Prostate gland (tissue), 2 donors: ENCODE data around the gene UPF1. TPM values are rescaled to one million over a fixed set of nuclear protein-coding genes. Genes with fewer than 3 reads are reported as not detected.
"Not testable (repeated sequence)": the region's sequence is repeated elsewhere in the genome, so short reads cannot be mapped to it uniquely, and the experiment has no call there.

Source experiments
- DNase-seq: peaks from one replicate; pipeline ENCODE4 v3.0.0-alpha.2; 2019; ENCODE audit warnings: low spot score
- H3K27ac ChIP-seq, 2 donors: fragments of 200-600 bp; sonication (generic); 2 replicates each; pipeline ENCODE4 v1.5.1; 2017 to 2019
- H3K27me3 ChIP-seq: fragments of 200-600 bp; sonication (generic); replicated peaks from 2 replicates; pipeline ENCODE4 v1.5.1; 2019; ENCODE audit not compliant: insufficient read depth
- H3K36me3 ChIP-seq, 2 donors: fragments of 200-600 bp; sonication (generic); 1 replicate in 1 of 2; 2 replicates in 1 of 2; pipeline versions ENCODE4 v1.5.1 to v1.8.1; 2017 to 2019
- H3K4me1 ChIP-seq: fragments of 200-600 bp; sonication (generic); replicated peaks from 2 replicates; pipeline ENCODE4 v1.5.1; 2019
- H3K4me3 ChIP-seq, 2 donors: fragments of 200-600 bp; sonication (generic); 2 replicates each; pipeline ENCODE4 v1.5.1; 2017 to 2019
- H3K9me3 ChIP-seq: fragments of 200-600 bp; sonication (generic); 2 replicates; pipeline ENCODE4 v1.5.1; 2017
- POLR2A ChIP-seq: fragments of 450-650 bp; IDR thresholded peaks from one replicate; pipeline ENCODE4 v1.6.1; 2016; ENCODE audit warnings: antibody characterized with exemption, mild to moderate bottlenecking
- POLR2AphosphoS5 ChIP-seq: sonication (generic); formaldehyde crosslinking; IDR thresholded peaks from one replicate; pipeline ENCODE4 v1.6.1; 2017; ENCODE audit warnings: antibody characterized with exemption
- WGBS: methylation state at CpG from one replicate; pipeline ENCODE4 v1.1.5; 2018; 5-methylcytosine and 5-hydroxymethylcytosine counted together
- intact Hi-C: fragments of 100-400 bp; cut with DNase I; formaldehyde crosslinking; loops from one replicate; pipeline ENCODE4 v1.14.2; 2022
- total RNA-seq, 2 donors: library from RNA; depleted of rRNA; stranded (reverse); fragments of >200 nt; gene quantifications; one replicate each; pipeline ENCODE4 v1.1.0, GENCODE V29; 2016
- TF ChIP-seq, protein P1 (sequence below), 4 experiments: fragments of 200-600 bp in 2 of 4; fragments of 450-650 bp in 2 of 4; sonication (generic) in 2 of 4; IDR thresholded peaks; 1 replicate in 3 of 4; 2 replicates in 1 of 4; pipeline ENCODE4 v1.5.1; 2016 to 2019; ENCODE audit warnings: antibody characterized with exemption in 4 of 4, mild to moderate bottlenecking in 2 of 4, moderate library complexity in 2 of 4

The UPF1 gene
- total RNA-seq, 2 donors from 2014 or later, result 105 to 171 TPM

DNA sequence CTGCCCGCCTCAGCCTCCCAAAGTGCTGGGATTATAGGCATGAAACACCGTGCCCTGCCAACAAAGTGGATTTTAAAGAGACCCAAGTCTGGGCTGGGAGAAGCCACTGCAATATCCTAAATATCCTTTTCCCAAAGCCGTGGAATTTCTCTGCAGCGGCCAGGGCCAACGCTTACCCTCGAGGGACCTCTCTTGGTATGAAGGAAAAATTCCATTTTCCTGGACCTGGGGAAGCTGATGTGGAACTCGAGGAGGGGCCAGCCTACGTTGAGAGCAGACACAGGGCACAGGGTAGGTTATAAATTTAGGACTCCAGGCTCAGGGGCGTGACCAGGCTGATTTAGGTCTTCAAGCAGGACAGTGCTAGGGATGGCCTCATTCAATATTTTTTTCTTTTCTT is 17.7 kb upstream of the UPF1 start:
- H3K4me1 ChIP-seq, result no peaks in the 10 kb centered on the region
- H3K4me3 ChIP-seq, result no peak overlapping the region
- 58% methylated on average over 9 of the region's 9 CpGs for WGBS
- H3K27ac ChIP-seq, result no peak overlapping the region
- H3K9me3 ChIP-seq, result no peaks in the 10 kb centered on the region
- DNase-seq, result no peak
- H3K27me3 ChIP-seq, result no peaks in the 10 kb centered on the region
- no peaks in the 10 kb centered on the region for H3K36me3 ChIP-seq
- TF ChIP-seq POLR2A, result no peak
- TF ChIP-seq, protein P1, sequence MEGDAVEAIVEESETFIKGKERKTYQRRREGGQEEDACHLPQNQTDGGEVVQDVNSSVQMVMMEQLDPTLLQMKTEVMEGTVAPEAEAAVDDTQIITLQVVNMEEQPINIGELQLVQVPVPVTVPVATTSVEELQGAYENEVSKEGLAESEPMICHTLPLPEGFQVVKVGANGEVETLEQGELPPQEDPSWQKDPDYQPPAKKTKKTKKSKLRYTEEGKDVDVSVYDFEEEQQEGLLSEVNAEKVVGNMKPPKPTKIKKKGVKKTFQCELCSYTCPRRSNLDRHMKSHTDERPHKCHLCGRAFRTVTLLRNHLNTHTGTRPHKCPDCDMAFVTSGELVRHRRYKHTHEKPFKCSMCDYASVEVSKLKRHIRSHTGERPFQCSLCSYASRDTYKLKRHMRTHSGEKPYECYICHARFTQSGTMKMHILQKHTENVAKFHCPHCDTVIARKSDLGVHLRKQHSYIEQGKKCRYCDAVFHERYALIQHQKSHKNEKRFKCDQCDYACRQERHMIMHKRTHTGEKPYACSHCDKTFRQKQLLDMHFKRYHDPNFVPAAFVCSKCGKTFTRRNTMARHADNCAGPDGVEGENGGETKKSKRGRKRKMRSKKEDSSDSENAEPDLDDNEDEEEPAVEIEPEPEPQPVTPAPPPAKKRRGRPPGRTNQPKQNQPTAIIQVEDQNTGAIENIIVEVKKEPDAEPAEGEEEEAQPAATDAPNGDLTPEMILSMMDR (IDR thresholded peaks at IDR 0.05), result no peak
- TF ChIP-seq POLR2AphosphoS5, result no peak
- intact Hi-C loops, result no loop called here

DNA sequence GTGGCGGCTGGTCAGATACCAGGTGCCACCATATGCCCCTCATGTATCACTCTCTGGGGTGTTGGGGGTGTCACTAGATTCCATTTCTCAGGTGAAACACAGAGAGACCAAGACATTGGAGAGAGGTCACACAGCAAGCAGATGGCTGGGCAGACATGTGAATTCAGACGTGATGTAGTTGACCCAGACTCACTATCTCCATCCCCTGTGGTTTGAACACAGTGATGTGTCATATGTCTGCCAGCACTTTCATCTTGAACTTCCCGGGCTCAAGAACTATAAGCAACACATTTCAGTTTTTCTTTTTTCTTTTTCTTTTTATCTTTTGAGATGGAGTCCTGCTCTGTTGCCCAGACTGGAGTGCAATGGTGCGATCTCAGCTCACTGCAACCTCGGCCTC is 16.1 kb upstream of the UPF1 start:
- intact Hi-C loops, result no loop called here
- no peak overlapping the region for H3K4me3 ChIP-seq
- H3K4me1 ChIP-seq, result no peaks in the 10 kb centered on the region
- H3K27me3 ChIP-seq, result no peaks in the 10 kb centered on the region
- no peak overlapping the region for H3K27ac ChIP-seq
- no peaks in the 10 kb centered on the region for H3K36me3 ChIP-seq
- 94% methylated on average over 5 of the region's 5 CpGs for WGBS
- no peak for DNase-seq
- no peak for TF ChIP-seq POLR2A
- TF ChIP-seq, protein P1 (IDR thresholded peaks at IDR 0.05), result no peak
- TF ChIP-seq POLR2AphosphoS5, result no peak
- H3K9me3 ChIP-seq, result no peaks in the 10 kb centered on the region

DNA sequence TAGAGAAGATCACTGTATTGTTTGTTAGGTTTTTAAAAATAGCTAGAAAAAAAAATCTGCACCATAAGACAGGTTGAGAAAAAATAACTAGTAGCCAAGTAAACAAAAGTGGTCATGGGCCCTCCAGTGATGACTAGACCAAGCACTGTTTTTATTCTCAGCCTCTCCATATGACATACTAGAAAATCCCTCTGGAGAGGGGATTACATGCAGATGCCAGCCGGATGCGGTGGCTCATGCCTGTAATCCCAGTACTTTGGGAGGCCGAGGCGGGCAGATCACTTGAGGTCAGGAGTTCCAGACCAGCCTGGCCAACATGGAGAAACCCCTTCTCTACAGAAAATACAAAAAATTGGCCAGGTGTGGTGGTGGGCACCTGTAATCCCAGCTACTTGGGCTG is 15.1 kb upstream of the UPF1 start:
- DNase-seq, H3K9me3 ChIP-seq, H3K27ac ChIP-seq, H3K27me3 ChIP-seq, H3K4me3 ChIP-seq, H3K36me3 ChIP-seq, H3K4me1 ChIP-seq, intact Hi-C loops: not testable (repeated sequence)
- WGBS, result 96% methylated on average over 4 of the region's 4 CpGs

DNA sequence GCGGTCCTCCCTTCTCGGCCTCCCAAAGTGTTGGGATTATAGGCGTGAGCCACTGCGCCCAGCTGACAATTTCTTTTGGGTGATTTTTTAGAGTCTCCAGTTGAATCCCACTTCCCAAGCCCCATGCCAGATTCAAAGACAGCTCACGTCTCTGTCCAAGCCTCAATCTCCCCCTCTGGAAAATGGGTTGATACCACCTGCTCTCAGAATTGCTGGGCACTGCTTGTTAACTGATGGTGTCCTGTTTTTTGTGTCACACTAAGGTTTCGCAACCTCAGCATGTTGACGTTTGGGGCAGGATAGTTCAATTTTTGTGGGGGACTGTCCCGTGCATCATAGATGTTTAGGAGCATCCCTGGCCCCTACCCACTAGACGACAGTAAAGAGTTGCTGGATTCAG is 14.2 kb upstream of the UPF1 start:
- WGBS, result 81% methylated on average over 9 of the region's 9 CpGs
- Histone ChIP-seq H3K9me3 (no peaks in the 10 kb centered on the region), H3K4me1 (no peaks in the 10 kb centered on the region), H3K36me3 (no peaks in the 10 kb centered on the region), H3K4me3 (no peak overlapping the region), H3K27me3 (no peaks in the 10 kb centered on the region), H3K27ac (no peak overlapping the region)
- TF ChIP-seq POLR2A, result no peak
- DNase-seq, result no peak
- intact Hi-C loops, result no loop called here

DNA sequence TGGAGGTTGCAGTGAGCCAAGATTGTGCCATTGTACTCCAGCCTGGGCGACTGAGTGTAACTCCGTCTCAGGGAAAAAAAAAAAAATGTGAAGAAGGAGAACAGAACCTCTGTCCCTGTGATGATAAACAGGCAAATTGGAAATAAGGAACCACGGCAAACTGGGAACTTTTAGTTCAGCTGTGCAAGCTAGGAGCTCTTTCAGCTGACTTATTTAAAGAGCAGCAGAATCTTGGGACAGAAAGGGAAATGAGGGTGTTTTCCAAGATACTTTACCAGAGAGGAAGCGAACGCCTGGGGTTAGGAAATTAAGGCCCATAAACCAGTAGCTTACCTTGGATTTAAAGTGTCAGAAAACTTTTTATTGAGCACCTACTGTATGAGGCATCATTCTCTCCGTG is 3.0 kb upstream of the UPF1 start:
- intact Hi-C loops, result no loop called here
- Histone ChIP-seq H3K4me1 (no peaks in the 10 kb centered on the region), H3K36me3 (no peaks in the 10 kb centered on the region), H3K27ac (no peak overlapping the region), H3K4me3 (no peak overlapping the region), H3K9me3 (no peaks in the 10 kb centered on the region), H3K27me3 (no peaks in the 10 kb centered on the region)
- TF ChIP-seq POLR2A (no peak), POLR2AphosphoS5 (no peak)
- TF ChIP-seq, protein P1 (IDR thresholded peaks at IDR 0.05), result no peak
- DNase-seq, result no peak
- 50% methylated on average over 6 of the region's 6 CpGs for WGBS

DNA sequence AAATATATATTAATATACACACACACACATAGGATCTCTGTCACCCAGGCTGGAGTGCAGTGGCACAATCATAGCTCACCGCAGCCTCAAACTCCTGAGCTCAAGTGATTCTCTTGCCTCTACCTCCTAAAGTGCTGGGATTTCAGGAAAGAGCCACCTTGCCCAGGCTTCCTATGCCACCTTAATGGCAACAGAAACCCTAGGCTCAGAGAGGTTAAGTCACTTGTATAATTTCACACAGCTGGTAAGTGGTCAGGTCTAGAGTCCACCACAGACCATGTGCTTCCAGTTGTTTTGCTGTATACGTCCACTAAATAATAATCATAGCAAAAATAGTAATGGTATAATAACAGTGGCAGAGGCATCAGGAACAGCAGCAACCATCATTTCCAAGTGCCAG is 1.3 kb upstream of the UPF1 start:
- H3K27me3 ChIP-seq, result no peaks in the 10 kb centered on the region
- intact Hi-C loops, result no loop called here
- no peaks in the 10 kb centered on the region for H3K9me3 ChIP-seq
- DNase-seq, result no peak
- H3K4me1 ChIP-seq, result no peaks in the 10 kb centered on the region
- TF ChIP-seq POLR2A (no peak), POLR2AphosphoS5 (no peak)
- TF ChIP-seq, protein P1 (IDR thresholded peaks at IDR 0.05), result no peak
- H3K27ac ChIP-seq, result no peak overlapping the region
- WGBS, result 91% methylated on average over 2 of the region's 2 CpGs
- H3K4me3 ChIP-seq, result no peak overlapping the region
- no peaks in the 10 kb centered on the region for H3K36me3 ChIP-seq
